Epithelial cell of proximal tubule (primary cell): ENCODE data around the gene MAP4K2. TPM values are rescaled to one million over a fixed set of nuclear protein-coding genes. Genes with fewer than 3 reads are reported as not detected.

ENCODE experiments used
- DNase-seq: peaks from one replicate; pipeline ENCODE4 v3.0.0-alpha.2; 2011; ENCODE audit warnings: low read depth
- H3K4me3 ChIP-seq: 2 replicates; pipeline ENCODE4 v1.5.1; 2011; ENCODE audit warnings: low read depth, mild to moderate bottlenecking, low read length
- CTCF ChIP-seq: conservative IDR thresholded peaks from 2 replicates; pipeline ENCODE4 v1.5.1; 2012; ENCODE audit warnings: low read depth, mild to moderate bottlenecking, low read length
- total RNA-seq: library from RNA; depleted of rRNA; stranded (reverse); fragments of >200 nt; gene quantifications from 2 replicates; pipeline ENCODE4 v1.2.3, GENCODE V29; 2015

MAP4K2 gene
- total RNA-seq, 1 donor from 2014 or later: 52.4 TPM

GRCh38 chr11:64739871-64740270, 63.1 kb downstream of the MAP4K2 start:
- H3K4me3 ChIP-seq: no peak overlapping the region
- DNase-seq: no peak
- TF ChIP-seq CTCF: no peak

- TF ChIP-seq CTCF: no peak
- no peak overlapping the region for H3K4me3 ChIP-seq
- DNase-seq: no peak
These were observed 66.4 kb downstream of the MAP4K2 start for GRCh38 chr11:64736654-64737053.

- TF ChIP-seq CTCF: no peak
- DNase-seq: no peak
- H3K4me3 ChIP-seq: no peak overlapping the region
These were observed 67.2 kb downstream of the MAP4K2 start for GRCh38 chr11:64735725-64736259.

Other genes with a start within 250 kb of the MAP4K2 start
- 0.06 TPM in 1 of 2 replicates, not detected in the other for gene SLC22A11, start 247.3 kb downstream of the MAP4K2 start, total RNA-seq
- gene SLC22A12, start 212.0 kb downstream of the MAP4K2 start, total RNA-seq: not detected in 2 replicates
- 0.29 TPM in 1 of 2 replicates, not detected in the other for gene NRXN2, start 80.0 kb downstream of the MAP4K2 start, total RNA-seq
- not detected in 2 replicates for gene RASGRP2, start 59.1 kb downstream of the MAP4K2 start, total RNA-seq
- gene PYGM, start 43.2 kb downstream of the MAP4K2 start, total RNA-seq: not detected in 2 replicates
- 111 and 136 TPM in 2 replicates for gene SF1, start 24.7 kb downstream of the MAP4K2 start, total RNA-seq
- gene MEN1, start 7.3 kb upstream of the MAP4K2 start, total RNA-seq: 23.5 and 26.4 TPM in 2 replicates
- 4.6 and 8.9 TPM in 2 replicates for gene CDC42BPG, start 41.4 kb upstream of the MAP4K2 start, total RNA-seq
- 82.7 and 93.4 TPM in 2 replicates for gene EHD1, start 75.4 kb upstream of the MAP4K2 start, total RNA-seq
- gene ATG2A, start 114.0 kb upstream of the MAP4K2 start, total RNA-seq: 22.4 and 25.8 TPM in 2 replicates
- gene PPP2R5B, start 121.5 kb upstream of the MAP4K2 start, total RNA-seq: 16.8 and 32.9 TPM in 2 replicates
- gene GPHA2, start 132.7 kb upstream of the MAP4K2 start, total RNA-seq: not detected in 2 replicates
- gene MAJIN, start 168.9 kb upstream of the MAP4K2 start, total RNA-seq: not detected in 2 replicates
- 0.35 and 1.1 TPM in 2 replicates for gene BATF2, start 193.8 kb upstream of the MAP4K2 start, total RNA-seq
- 151 and 169 TPM in 2 replicates for gene ARL2, start 210.9 kb upstream of the MAP4K2 start, total RNA-seq
- 16.5 and 18.5 TPM in 2 replicates for gene SNX15, start 224.2 kb upstream of the MAP4K2 start, total RNA-seq
- gene SAC3D1, start 238.0 kb upstream of the MAP4K2 start, total RNA-seq: 49.0 and 50.6 TPM in 2 replicates